ENCODE data around the gene ARID1B.

Gene ARID1B

GRCh38 chr6:157209865-157210530, 432.8 kb downstream of the ARID1B start:
- no peak for DNase-seq (ENCODE audit: low read depth in 2 of 2)

GRCh38 chr6:157210954-157211353, 433.8 kb downstream of the ARID1B start:
- DNase-seq (ENCODE audit: low read depth in 2 of 2): no peak

- DNase-seq (ENCODE audit: low read depth in 2 of 2): no peak
These were observed 434.7 kb downstream of the ARID1B start for GRCh38 chr6:157211603-157212455.

- DNase-seq (ENCODE audit: low read depth in 2 of 2): no peak
These were observed 436.2 kb downstream of the ARID1B start for GRCh38 chr6:157213426-157213825.

- DNase-seq (ENCODE audit: low read depth in 2 of 2): no peak
These were observed 436.9 kb downstream of the ARID1B start for GRCh38 chr6:157213907-157214565.

GRCh38 chr6:157215717-157216116, 438.5 kb downstream of the ARID1B start:
- no peak for DNase-seq (ENCODE audit: low read depth in 2 of 2)

GRCh38 chr6:157216570-157216969, 439.4 kb downstream of the ARID1B start:
- DNase-seq (ENCODE audit: low read depth in 2 of 2): no peak

- no peak for DNase-seq (ENCODE audit: low read depth in 2 of 2)
These were observed 440.2 kb downstream of the ARID1B start for GRCh38 chr6:157217198-157217893.

GRCh38 chr6:157217894-157218370, 440.8 kb downstream of the ARID1B start:
- DNase-seq (ENCODE audit: low read depth in 2 of 2): no peak

GRCh38 chr6:157218371-157219198, 441.4 kb downstream of the ARID1B start:
- DNase-seq (ENCODE audit: low read depth in 2 of 2): no peak

- no peak for DNase-seq (ENCODE audit: low read depth in 2 of 2)
These were observed 442.3 kb downstream of the ARID1B start for GRCh38 chr6:157219201-157220200.

- no peak for DNase-seq (ENCODE audit: low read depth in 2 of 2)
These were observed 443.3 kb downstream of the ARID1B start for GRCh38 chr6:157220485-157220884.

- DNase-seq (ENCODE audit: low read depth in 2 of 2): peak; percentile 65 to 75
These were observed 444.1 kb downstream of the ARID1B start for GRCh38 chr6:157221049-157221816.

- no peak for DNase-seq (ENCODE audit: low read depth in 2 of 2)
These were observed 444.6 kb downstream of the ARID1B start for GRCh38 chr6:157221817-157222175.

GRCh38 chr6:157222201-157222981, 445.2 kb downstream of the ARID1B start:
- DNase-seq (ENCODE audit: low read depth in 2 of 2): no peak

GRCh38 chr6:157223021-157223430, 445.8 kb downstream of the ARID1B start:
- no peak for DNase-seq (ENCODE audit: low read depth in 2 of 2)

- DNase-seq (ENCODE audit: low read depth in 2 of 2): no peak
These were observed 446.3 kb downstream of the ARID1B start for GRCh38 chr6:157223511-157223910.

All from stimulated activated CD8-positive, alpha-beta memory T cell treated with anti-CD3 and anti-CD28 coated beads, Interleukin-2, amount 100 ng/mL, for 1 hour (primary cell).